Left renal cortex interstitium (tissue), 4 donors: ENCODE results near the gene SCNM1. TPM values are rescaled to one million over a fixed set of nuclear protein-coding genes. Genes with fewer than 3 reads are reported as not detected.

Experiments
- DNase-seq, 4 donors: peaks; one replicate each; pipeline ENCODE4 v3.0.0-alpha.2; 2013; ENCODE audit warnings: low read depth in 4 of 4, low spot score in 2 of 4, missing footprints in 1 of 4
- polyA plus RNA-seq, 4 donors: library from polyadenylated mRNA; unstranded; fragments of 120-200 nt; gene quantifications; one replicate each; pipeline ENCODE4 v1.2.1, GENCODE V29; 2013; ENCODE audit not compliant: insufficient read length in 4 of 4

SCNM1 gene, protein sequence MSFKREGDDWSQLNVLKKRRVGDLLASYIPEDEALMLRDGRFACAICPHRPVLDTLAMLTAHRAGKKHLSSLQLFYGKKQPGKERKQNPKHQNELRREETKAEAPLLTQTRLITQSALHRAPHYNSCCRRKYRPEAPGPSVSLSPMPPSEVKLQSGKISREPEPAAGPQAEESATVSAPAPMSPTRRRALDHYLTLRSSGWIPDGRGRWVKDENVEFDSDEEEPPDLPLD
- polyA plus RNA-seq: 10 to 100 TPM; 35.1 to 42.5 (median 41.1) TPM

- peak; percentile 94 to 99 (median 97) for DNase-seq
Measured at GRCh38 chr1:151165738-151166504, at the start of gene SCNM1, which contains the start of gene LYSMD1. Gene SCNM1, plus strand, starts transcription at chr1:151166144. Its CDS starts 9 bp downstream, at chr1:151166153. Gene LYSMD1, minus strand, starts transcription at chr1:151165902. Its CDS starts 644 bp downstream, at chr1:151165258.

DNA sequence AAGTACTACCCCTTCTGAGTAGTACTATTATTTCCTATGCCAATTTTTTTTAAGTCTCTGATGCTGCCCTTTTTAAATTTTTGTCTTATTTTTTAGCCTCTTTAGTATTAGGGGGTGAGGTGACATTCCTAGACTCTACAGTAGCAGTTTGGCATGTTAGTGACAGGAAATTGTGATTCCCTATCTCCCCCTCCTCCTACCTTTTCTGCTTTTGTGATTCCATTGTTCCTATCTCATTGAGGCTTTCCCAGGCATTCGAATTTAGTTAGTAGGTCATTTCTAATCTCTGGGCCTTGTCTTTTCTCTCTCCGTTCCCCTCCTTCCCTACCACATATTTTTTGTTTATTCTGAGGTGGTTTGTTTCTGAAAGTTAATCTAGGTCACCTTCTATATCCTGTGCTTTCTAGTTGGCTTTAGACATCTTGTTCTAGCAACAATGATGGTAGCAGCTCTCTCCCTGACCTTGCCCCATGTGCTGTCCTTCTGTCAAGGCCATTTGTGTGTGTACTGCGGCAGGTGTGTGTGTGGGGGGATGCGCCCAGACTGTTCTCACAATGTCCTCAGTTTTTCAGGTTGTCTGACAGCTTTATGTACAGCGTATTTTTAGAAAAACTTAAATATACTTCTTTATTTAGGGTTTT, 41.1 kb upstream of the SCNM1 start:
- DNase-seq: no peak

DNA sequence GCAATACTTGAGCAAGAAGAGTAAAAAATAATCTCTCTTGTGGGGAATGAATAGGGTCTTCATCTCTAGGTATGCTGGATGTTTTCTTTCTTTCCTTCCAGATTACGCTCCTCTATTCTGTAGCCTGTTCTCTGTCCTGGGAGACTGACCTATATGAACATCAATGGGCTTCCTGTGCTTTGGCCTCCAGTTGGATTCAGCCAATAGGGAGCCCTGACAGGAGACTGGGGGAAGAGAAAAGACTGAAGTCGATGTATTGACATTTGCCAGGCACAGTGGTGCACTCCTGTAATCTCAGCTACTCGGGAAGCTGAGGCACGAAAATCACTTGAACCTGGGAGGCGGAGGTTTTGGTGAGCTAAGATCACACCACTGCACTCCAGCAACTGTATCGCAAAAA, 37.1 kb upstream of the SCNM1 start:
- DNase-seq: no peak

DNA sequence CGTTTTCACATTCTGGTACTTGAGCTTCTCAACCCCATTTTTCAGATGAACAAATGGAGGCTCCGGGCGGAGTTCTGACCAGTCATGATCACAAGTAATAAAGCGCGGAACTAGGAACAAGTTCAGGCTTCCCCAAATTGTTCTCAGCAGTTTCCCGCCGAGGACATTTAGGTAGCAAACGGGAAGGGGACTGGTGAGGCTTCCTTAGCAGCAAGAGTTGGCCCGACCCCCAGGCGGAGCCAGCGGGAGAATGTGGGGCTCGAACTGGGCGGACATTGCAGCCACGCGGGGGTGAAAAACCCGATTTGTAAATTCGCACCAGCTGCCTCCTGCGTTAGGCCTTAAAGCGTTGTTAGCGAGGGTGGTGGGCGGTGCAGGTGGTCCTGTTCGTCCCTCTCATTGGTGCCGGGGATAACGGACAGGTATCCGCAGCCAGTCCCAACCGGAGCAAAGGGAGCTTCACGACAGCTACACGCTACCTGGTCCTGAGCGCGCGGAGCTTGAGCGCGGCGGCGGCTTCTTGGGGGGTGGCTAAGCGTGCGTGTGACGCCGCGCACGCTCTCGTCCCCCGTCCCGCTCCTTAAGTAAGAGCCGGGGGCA, 34.9 kb upstream of the SCNM1 start:
- DNase-seq: peak in 3 of 4 donors; percentile 86 to 92 (median 87)

DNA sequence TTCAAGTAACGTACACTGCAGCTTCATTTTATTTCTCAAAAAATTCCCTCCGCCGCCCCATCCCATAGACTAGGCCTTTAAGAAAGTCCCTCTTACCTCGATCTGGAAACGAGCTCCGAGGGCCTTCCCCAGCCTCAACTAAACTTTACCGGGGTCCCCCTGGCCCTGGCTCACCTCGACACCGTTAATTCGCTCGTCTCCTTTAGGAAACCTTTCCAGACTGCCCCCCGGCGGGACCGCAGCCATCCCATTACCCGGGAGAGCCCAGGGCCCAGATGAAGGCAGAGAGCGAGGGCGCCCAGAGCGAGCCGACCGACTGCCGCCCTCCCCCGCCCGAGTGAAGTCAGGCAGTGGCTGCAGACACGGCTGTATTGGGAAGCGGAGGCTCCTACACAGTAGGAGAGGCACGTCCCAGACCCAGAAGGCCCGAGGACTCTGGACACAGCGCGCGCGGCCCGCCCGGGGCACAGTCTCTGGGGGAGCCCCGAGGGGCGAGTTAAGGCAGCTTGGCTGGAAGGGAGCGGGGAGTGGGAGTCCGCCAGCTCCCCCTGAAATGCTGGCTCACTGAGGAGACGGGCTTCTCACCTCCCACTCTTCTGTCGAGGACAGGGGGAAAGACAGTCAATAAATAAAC, 34.1 kb upstream of the SCNM1 start:
- DNase-seq: peak in 2 of 4 donors; percentile 25 to 42

DNA sequence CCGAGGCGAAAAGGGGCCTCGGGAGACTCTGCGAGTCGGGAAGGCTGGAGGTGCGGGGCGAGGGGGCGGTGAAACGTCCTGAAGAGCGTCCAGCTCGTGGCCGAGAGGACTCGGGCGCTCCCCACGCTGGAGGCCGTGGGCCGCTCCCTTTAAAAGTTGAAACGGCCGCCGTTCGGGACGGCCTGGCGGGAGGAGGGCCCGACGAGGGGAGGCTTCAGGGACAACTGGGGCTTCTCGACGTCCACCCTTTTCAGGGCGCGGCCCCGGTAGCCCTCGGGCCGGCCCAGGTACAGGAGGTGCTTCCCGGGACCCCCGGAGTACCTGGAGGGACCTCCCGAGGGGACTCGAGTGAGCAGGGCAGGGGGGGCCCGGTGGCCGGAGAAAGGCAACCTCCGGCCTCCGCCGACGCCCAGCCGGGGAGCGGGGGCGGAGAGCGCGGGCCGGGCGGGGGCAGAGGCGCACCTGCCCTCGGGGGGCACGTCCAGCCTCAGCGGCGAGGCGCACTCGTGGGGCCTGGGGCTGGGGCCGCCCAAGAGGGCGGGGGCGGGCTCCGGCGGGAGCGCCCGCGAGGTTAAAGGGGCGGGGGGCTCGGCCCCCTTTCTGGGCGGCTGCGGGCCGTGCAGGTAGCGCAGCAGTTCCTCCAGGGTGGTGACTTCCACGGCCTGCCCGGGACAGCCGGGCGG, 33.5 kb upstream of the SCNM1 start:
- no peak for DNase-seq

DNA sequence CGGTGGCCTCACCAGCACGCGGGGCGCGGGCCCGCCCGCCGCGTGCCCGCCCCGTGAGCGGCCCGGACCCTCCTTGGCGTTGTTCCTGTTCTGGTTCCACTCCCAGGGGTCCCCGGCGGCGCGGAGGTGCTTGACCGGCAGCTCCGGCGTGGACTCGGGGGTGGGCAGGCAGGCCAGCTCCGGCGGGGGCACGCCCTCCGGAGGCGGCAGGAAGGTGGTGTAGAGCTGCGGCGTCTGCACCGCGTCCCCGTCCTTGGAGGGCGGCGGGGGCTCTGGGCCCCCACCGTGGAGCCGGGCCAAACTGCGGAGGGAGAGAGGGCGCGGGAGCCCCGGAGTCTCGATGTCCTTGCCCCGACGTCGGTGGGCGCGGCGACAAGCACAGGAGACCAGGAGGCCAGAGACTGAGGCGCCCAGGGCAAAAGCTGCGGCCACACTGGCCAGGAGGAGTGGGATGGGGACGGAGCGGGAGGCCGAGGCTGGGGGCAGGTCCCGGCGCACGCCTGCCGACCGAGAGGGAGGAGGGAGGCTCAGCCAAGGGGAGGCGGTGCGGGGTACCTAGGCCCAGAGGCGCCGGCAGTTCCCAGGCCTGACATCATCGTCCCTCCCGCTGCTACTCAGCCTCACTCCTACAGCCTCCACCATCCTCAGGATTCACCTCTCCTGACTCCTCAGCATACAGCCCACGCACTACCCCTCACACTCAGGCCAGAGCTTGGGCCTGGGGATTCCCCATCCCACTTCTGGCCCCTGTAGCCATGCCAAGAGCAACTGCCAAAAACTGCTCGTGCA, 32.7 kb upstream of the SCNM1 start:
- DNase-seq: no peak

GRCh38 chr1:151134396-151134795, 31.5 kb upstream of the SCNM1 start:
- no peak for DNase-seq

DNA sequence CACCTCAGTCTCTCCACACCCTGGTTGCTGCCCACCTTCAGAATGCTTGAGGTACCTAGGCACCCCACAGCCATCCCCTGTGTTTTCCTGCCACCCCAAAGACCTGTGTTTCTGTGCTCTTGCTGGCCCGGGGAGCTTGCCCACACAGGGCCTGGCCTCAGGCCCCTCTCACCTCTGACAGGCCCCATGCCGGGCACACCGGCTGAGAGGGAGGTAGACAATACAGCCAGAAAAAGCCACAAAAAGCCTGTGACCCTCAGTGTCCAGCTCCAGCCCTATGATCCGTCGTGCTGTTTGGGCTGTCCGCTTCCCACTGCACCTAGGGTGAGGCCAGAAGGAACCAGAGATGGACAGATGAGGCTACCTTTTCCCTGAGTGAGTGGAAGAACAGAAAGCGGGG, 31.0 kb upstream of the SCNM1 start:
- DNase-seq: no peak

DNA sequence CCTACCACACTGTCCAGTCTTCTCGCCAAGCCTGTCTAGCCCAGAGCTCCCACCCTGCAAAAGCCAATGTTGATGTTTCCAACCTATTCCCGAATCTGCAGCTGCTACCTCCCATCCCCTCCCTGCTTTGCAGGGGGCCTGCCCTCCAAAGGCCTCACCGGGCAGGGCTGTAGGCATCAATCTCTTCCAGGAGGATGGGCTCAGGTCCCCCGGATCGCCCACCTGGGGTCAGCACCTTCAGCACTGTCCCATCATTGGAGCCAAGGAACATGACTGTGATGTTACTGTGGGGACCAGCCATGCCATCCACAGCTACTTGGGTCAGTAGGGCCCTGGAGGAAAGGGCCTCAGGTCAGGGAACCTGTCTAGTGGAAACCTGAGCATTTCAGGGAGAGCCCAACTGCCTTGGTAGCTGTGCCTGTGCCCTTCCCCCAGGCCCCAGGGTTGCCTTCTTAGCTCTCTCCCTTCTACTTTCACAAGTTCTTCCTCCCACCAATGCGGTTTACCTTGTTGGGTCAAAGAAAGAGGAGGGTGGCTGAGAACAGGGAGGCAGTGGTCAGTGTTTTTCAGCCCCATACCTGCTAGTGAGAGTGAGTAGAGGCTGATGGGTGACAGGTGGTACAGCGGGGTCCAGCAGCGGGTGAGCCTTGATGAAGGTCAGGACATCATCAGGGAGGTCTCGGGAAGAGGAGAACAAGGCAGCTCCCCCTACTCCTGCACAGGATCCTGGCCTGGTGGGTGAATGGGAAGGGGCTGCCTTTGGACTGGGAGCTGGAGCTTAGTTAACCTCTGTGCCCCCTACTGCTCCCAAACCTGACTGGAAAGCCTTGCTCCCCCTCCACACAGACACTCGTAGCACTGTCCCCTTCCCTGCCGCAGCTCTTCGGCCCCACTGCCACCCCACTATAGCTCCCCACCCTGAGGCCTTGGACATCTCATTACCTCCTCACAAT, 30.2 kb upstream of the SCNM1 start:
- no peak for DNase-seq

- no peak for DNase-seq
Measured at GRCh38 chr1:151137789-151138188, 28.2 kb upstream of the SCNM1 start.

GRCh38 chr1:151142411-151143056, 23.4 kb upstream of the SCNM1 start:
- DNase-seq: no peak

DNA sequence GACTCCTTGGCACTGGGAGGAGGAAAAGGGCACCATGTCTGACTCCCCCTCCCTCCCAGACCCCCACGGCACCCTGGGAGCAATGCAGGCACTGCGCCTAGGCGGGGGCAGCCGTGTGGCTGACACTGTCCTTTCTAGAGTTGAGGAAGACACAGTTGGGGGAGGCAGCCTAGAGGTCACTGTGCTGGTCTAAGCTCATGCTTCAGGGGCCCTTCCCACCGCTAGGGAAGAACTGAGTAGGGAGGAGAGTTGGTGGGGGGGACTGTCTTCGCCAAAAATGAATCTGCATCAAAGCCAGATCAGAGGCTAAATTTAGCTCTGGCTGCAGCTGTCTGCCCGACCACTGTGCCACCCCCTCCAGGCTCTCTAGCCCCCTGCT, 22.9 kb upstream of the SCNM1 start:
- DNase-seq: no peak

- DNase-seq: no peak
Measured at GRCh38 chr1:151143986-151144385, 22.0 kb upstream of the SCNM1 start.

DNA sequence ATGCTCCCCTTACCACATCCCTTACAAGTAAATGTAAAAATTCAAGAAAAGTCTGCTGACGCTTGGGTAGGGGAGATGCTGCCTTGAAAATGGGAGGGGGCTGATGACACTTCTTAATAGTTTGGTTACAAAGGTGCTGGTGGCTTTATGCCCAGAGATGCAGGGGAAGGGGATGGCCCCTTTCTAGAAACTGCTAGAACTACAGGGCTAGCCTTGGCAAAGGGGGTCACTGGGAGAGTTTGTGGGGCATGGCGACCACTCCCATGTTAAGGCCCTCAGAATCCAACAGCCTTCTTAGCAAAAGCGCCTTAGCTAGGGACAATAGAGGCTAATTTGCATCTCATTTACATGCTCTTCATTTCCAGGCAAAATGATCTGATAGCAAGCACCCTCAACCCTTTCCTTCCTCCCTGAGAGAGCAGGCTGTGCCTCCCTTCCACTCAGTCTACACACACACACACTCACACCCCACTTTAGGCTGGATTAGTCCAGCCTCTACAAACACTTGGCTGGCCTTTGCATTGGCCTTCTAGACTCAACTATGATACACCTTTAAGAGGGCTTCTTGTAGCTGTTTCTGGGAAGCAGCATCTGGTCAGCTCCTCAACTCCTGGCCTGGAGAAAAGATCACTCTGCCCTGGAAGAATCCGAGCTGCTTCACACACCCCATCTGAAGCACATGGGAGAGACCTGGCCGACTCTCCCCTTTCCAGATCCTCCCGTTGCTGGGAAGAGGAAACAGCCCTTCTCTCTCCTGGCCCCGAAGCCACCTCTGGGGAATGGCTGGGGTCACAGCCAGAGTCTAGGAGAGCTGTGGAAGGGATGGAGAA, 21.3 kb upstream of the SCNM1 start:
- DNase-seq: no peak

GRCh38 chr1:151145304-151146071, 20.5 kb upstream of the SCNM1 start:
- DNase-seq: peak in 1 of 4 donors; percentile 16
